ENCODE measurements around the gene SLC6A6.

SLC6A6 gene

DNA sequence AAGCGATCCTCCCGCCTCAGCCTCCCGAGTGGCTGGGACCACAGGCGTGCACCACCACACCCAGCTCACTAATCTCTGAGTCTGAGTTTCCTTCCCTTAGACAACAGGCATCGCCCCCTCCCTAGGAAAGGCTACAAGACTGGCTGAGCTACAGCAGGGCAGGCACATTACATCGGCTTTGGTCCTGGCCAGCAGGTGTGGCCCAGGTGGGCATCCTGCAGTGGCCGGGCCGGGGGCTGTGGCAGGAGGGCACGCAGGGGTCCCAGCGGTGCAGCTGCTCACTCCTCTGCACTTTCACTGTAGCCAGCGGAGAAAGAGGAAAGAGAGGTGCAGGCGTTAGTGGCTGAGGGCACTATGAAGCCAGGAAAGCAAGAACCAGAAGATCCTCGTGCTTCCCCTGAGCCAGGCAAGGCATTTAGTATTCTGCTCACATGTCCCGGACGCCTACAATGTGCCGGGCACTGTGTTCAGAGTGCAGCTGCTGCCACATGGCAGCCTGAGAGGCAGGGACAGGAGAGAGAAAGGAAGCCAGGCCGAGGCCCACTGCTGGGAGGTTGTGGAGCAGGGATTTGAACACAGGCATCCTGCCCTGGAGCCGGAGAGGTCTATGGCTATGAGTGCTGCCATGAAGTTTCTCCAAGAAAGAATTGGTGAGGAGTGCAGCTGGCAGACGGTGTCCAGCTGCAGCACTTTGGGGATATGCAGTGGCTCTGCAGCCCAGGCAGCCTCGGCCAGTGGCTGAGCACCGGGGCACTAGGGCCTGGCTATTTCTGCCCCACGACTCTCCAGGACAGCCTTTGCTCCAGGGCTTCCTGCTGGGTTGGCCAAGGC is 115.4 kb downstream of the SLC6A6 start:
- no peak overlapping the region for H3K27ac ChIP-seq (ENCODE audit: low read depth, low read length)
- no peaks in the 10 kb centered on the region for H3F3A ChIP-seq (ENCODE audit: insufficient read depth)
- TF ChIP-seq EZH2phosphoT487 (conservative IDR thresholded peaks at IDR 0.05; ENCODE audit: low read length) = no peak
- TF ChIP-seq, protein P1, sequence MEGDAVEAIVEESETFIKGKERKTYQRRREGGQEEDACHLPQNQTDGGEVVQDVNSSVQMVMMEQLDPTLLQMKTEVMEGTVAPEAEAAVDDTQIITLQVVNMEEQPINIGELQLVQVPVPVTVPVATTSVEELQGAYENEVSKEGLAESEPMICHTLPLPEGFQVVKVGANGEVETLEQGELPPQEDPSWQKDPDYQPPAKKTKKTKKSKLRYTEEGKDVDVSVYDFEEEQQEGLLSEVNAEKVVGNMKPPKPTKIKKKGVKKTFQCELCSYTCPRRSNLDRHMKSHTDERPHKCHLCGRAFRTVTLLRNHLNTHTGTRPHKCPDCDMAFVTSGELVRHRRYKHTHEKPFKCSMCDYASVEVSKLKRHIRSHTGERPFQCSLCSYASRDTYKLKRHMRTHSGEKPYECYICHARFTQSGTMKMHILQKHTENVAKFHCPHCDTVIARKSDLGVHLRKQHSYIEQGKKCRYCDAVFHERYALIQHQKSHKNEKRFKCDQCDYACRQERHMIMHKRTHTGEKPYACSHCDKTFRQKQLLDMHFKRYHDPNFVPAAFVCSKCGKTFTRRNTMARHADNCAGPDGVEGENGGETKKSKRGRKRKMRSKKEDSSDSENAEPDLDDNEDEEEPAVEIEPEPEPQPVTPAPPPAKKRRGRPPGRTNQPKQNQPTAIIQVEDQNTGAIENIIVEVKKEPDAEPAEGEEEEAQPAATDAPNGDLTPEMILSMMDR (IDR thresholded peaks at IDR 0.05; ENCODE audit: insufficient read depth, low read length, poor library complexity, severe bottlenecking) = no peak
- H3K4me3 ChIP-seq (ENCODE audit: insufficient read depth, low read length, poor library complexity, severe bottlenecking) = no peak overlapping the region
- no peaks in the 10 kb centered on the region for H3K27me3 ChIP-seq (ENCODE audit: low read length)
- no peaks in the 10 kb centered on the region for H3K79me2 ChIP-seq (ENCODE audit: insufficient read depth, low read length)
- no peaks in the 10 kb centered on the region for H3K9me3 ChIP-seq (ENCODE audit: insufficient read depth, low read length)
- no peaks in the 10 kb centered on the region for H3K36me3 ChIP-seq (ENCODE audit: low read length)
- no peaks in the 10 kb centered on the region for H3K9me2 ChIP-seq (replicated peaks; ENCODE audit: insufficient read depth, low read length)
- no peak overlapping the region for H2AFZ ChIP-seq (ENCODE audit: low read depth, low read length, severe bottlenecking)
- no peaks in the 10 kb centered on the region for H4K20me1 ChIP-seq (ENCODE audit: low read depth, low read length)
- no peak overlapping the region for H3K4me2 ChIP-seq (ENCODE audit: low read depth, low read length, poor library complexity, severe bottlenecking)
- H3K9ac ChIP-seq (ENCODE audit: low read length) = no peak overlapping the region

DNA sequence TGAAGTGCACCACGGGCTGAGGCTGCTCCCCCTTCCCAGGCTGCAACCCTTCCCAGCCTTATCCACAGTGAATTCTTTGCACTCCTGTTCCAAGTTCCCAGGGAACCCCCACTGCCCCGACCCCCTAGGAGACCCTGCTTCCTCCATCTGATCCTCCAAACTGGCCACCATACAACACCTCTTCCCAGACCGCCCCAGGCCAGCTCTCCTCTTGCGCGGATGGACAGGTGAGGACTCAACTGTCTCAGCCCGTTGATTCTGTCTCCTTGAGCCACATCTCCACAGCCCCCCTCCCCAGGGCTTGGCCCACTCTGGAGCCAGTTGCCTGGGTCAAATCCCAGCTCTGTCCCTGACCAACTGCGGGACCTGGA is 116.0 kb downstream of the SLC6A6 start:
- Histone ChIP-seq H3K27ac (ENCODE audit: low read depth, low read length) (no peak overlapping the region), H3K9me3 (ENCODE audit: insufficient read depth, low read length) (no peaks in the 10 kb centered on the region), H3K4me2 (ENCODE audit: low read depth, low read length, poor library complexity, severe bottlenecking) (no peak overlapping the region), H3K9ac (ENCODE audit: low read length) (no peak overlapping the region), H2AFZ (ENCODE audit: low read depth, low read length, severe bottlenecking) (no peak overlapping the region), H3F3A (ENCODE audit: insufficient read depth) (no peaks in the 10 kb centered on the region), H3K36me3 (ENCODE audit: low read length) (no peaks in the 10 kb centered on the region), H3K4me3 (ENCODE audit: insufficient read depth, low read length, poor library complexity, severe bottlenecking) (no peak overlapping the region), H3K27me3 (ENCODE audit: low read length) (no peaks in the 10 kb centered on the region), H3K79me2 (ENCODE audit: insufficient read depth, low read length) (no peaks in the 10 kb centered on the region), H4K20me1 (ENCODE audit: low read depth, low read length) (no peaks in the 10 kb centered on the region), H3K9me2 (replicated peaks; ENCODE audit: insufficient read depth, low read length) (no peaks in the 10 kb centered on the region)
- no peak for TF ChIP-seq EZH2phosphoT487 (conservative IDR thresholded peaks at IDR 0.05; ENCODE audit: low read length)
- TF ChIP-seq, protein P1 (IDR thresholded peaks at IDR 0.05; ENCODE audit: insufficient read depth, low read length, poor library complexity, severe bottlenecking) = no peak

DNA sequence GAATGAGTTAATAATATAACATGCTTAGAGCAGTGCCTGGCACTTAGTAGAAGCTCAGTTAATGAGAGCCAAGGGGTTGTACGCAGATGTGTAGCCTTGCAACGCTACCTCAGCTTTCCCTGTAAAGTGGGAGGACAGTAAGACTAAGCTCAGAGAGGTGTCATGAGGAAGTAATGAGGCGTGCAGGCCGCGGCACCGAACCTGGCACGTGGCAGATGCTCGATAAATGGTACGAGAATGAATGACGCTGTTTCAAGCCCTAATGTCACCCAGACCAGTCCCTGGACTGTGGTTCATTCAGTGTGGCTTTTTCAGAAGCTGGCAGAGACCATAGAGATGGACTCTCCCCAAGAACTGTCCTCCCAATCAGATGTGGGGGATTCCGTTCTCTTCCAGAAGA is 116.5 kb downstream of the SLC6A6 start:
- no peaks in the 10 kb centered on the region for H3K36me3 ChIP-seq (ENCODE audit: low read length)
- H3K27ac ChIP-seq (ENCODE audit: low read depth, low read length) = no peak overlapping the region
- no peak overlapping the region for H2AFZ ChIP-seq (ENCODE audit: low read depth, low read length, severe bottlenecking)
- H3K79me2 ChIP-seq (ENCODE audit: insufficient read depth, low read length) = no peaks in the 10 kb centered on the region
- no peak for TF ChIP-seq EZH2phosphoT487 (conservative IDR thresholded peaks at IDR 0.05; ENCODE audit: low read length)
- TF ChIP-seq, protein P1 (IDR thresholded peaks at IDR 0.05; ENCODE audit: insufficient read depth, low read length, poor library complexity, severe bottlenecking) = no peak
- H3K4me3 ChIP-seq (ENCODE audit: insufficient read depth, low read length, poor library complexity, severe bottlenecking) = no peak overlapping the region
- H3K9me2 ChIP-seq (replicated peaks; ENCODE audit: insufficient read depth, low read length) = no peaks in the 10 kb centered on the region
- no peaks in the 10 kb centered on the region for H3K9me3 ChIP-seq (ENCODE audit: insufficient read depth, low read length)
- no peaks in the 10 kb centered on the region for H3K27me3 ChIP-seq (ENCODE audit: low read length)
- no peaks in the 10 kb centered on the region for H4K20me1 ChIP-seq (ENCODE audit: low read depth, low read length)
- no peaks in the 10 kb centered on the region for H3F3A ChIP-seq (ENCODE audit: insufficient read depth)
- H3K9ac ChIP-seq (ENCODE audit: low read length) = no peak overlapping the region
- H3K4me2 ChIP-seq (ENCODE audit: low read depth, low read length, poor library complexity, severe bottlenecking) = no peak overlapping the region

Measured in SU-DHL-6 (cell line).